K562 (cell line): Measurements from ENCODE around the gene PDE6G. TPM values are rescaled to one million over a fixed set of nuclear protein-coding genes. Genes with fewer than 3 reads are reported as not detected.

ENCODE experiments used
- CBFA2T2 ChIP-seq: fragments of 450-650 bp; conservative IDR thresholded peaks from 2 replicates; pipeline ENCODE4 v1.6.1; 2017; ENCODE audit warnings: mild to moderate bottlenecking
- CHD1 ChIP-seq: fragments of 200-600 bp; sonication (generic); IDR thresholded peaks from one replicate; pipeline ENCODE4 v1.6.1; 2012; ENCODE audit warnings: mild to moderate bottlenecking, moderate library complexity, low read length, inconsistent platforms
- CHD4 ChIP-seq: fragments of 200-600 bp; sonication (generic); IDR thresholded peaks from 3 replicates; pipeline ENCODE4 v1.6.1; 2012; ENCODE audit warnings: low read depth, mild to moderate bottlenecking, mixed read lengths, low read length, inconsistent platforms; ENCODE audit not compliant: insufficient read depth, insufficient replicate concordance, poor library complexity, severe bottlenecking
- CREB3L1 ChIP-seq: fragments of 450-650 bp; IDR thresholded peaks from 2 replicates; pipeline ENCODE4 v1.6.1; 2014; ENCODE audit warnings: low read depth, mild to moderate bottlenecking, moderate library complexity, borderline replicate concordance
- DEAF1 ChIP-seq: fragments of 450-650 bp; formaldehyde crosslinking; IDR thresholded peaks from 2 replicates; pipeline ENCODE4 v1.4.0; 2020; ENCODE audit warnings: mild to moderate bottlenecking, moderate library complexity
- E2F1 ChIP-seq: sonication (generic); formaldehyde crosslinking; IDR thresholded peaks from 2 replicates; pipeline ENCODE4 v1.8.1; 2023; ENCODE audit warnings: mild to moderate bottlenecking, missing genetic modification reagents, moderate library complexity
- FOSL1 ChIP-seq: fragments of 200-800 bp; sonication (Bioruptor generic); conservative IDR thresholded peaks from 2 replicates; pipeline ENCODE4 v1.6.1; 2016; ENCODE audit warnings: missing genetic modification characterization, missing compliant biosample characterization
- HIVEP1 ChIP-seq: fragments of 250-450 bp; sonication (Bioruptor Pico); IDR thresholded peaks from 2 replicates; pipeline ENCODE4 v1.4.0; 2020; ENCODE audit warnings: mild to moderate bottlenecking
- KLF13 ChIP-seq: fragments of 450-650 bp; IDR thresholded peaks from 2 replicates; pipeline ENCODE4 v1.6.1; 2016; ENCODE audit warnings: missing genetic modification characterization, low read depth, mild to moderate bottlenecking, missing compliant biosample characterization, moderate library complexity, borderline replicate concordance
- POLR2G ChIP-seq: fragments of 200-400 bp; formaldehyde crosslinking; IDR thresholded peaks from 2 replicates; pipeline ENCODE4 v1.6.1; 2017; ENCODE audit warnings: low read depth, mild to moderate bottlenecking, antibody characterized with exemption, low read length, moderate library complexity
- POLR3G ChIP-seq: IDR thresholded peaks from 2 replicates; pipeline ENCODE4 v1.6.1; 2011; ENCODE audit not compliant: insufficient read length, insufficient replicate concordance; ENCODE audit errors: extremely low read depth
- RBM22 ChIP-seq: fragments of 200-400 bp; formaldehyde crosslinking; IDR thresholded peaks from 2 replicates; pipeline ENCODE4 v1.6.1; 2018; ENCODE audit warnings: low read length, low read depth; ENCODE audit not compliant: poor library complexity, severe bottlenecking
- RFX7 ChIP-seq: fragments of 250-450 bp; sonication (Bioruptor Pico); IDR thresholded peaks from 2 replicates; pipeline ENCODE4 v1.5.1; 2021; ENCODE audit warnings: mild to moderate bottlenecking
- SIN3A ChIP-seq, 2 experiments: fragments of 150-350 bp in 1 of 2; IDR thresholded peaks; 2 replicates each; pipeline ENCODE4 v1.6.1; 2011 to 2016; ENCODE audit warnings: borderline replicate concordance in 2 of 2, low read depth in 2 of 2, low read length in 2 of 2, mild to moderate bottlenecking in 2 of 2, moderate library complexity in 2 of 2; ENCODE audit not compliant: control insufficient read depth in 1 of 2
- SNRNP70 ChIP-seq: fragments of 200-400 bp; formaldehyde crosslinking; optimal IDR thresholded peaks from 2 replicates; pipeline ENCODE3; 2017; ENCODE audit warnings: low read depth, low read length
- TFAP4 ChIP-seq: sonication (generic); formaldehyde crosslinking; IDR thresholded peaks from 2 replicates; pipeline ENCODE4 v1.8.0; 2022; ENCODE audit warnings: missing genetic modification reagents, mild to moderate bottlenecking, moderate library complexity, borderline replicate concordance
- ZNF398 ChIP-seq: fragments of 250-450 bp; sonication (Bioruptor Pico); IDR thresholded peaks from 2 replicates; pipeline ENCODE4 v1.8.0; 2021; ENCODE audit warnings: moderate library complexity, mild to moderate bottlenecking, inconsistent platforms
- polyA plus RNA-seq, 8 experiments: library from polyadenylated mRNA; depleted of rRNA in 4 of 8; stranded (reverse) in 5 of 8; unstranded in 3 of 8; fragments of >200 nt; fragmentation: Nextera tagmentation in 2 of 8; fragmentation: Illumina TruSeq in 1 of 8; extraction: Ambion mirVana in 2 of 8; extraction: Trizol in 1 of 8; gene quantifications; 2 replicates each; pipeline versions ENCODE4 v1.2.1 to v1.2.3, GENCODE V29; 2011 to 2014; ENCODE audit warnings: inconsistent platforms in 1 of 8, missing spikeins in 1 of 8
- total RNA-seq, 7 experiments: library from RNA; depleted of rRNA in 6 of 7; stranded (reverse); fragments of >200 nt in 6 of 7; fragmentation: Illumina TruSeq in 2 of 7; extraction: Trizol in 2 of 7; gene quantifications; 2 replicates each; pipeline versions ENCODE4 v1.2.1 to v1.2.3, GENCODE V29; 2011 to 2021; ENCODE audit warnings: low replicate concordance in 1 of 7

The PDE6G gene
- total and polyA plus RNA-seq, 9 of the 15 experiments (the other 6 are each of a cell fraction or from before 2014, with no cell fraction given) = 0.14 to 0.59 TPM; not detected in 7

- TF ChIP-seq DEAF1 (CRISPR knock-in tag) (no peak), E2F1 (CRISPR knock-in tag) (no peak), ZNF398 (CRISPR knock-in tag) (no peak), POLR2G (peak; percentile 65; the same call in 1 of the 2 replicates), CREB3L1 (no peak), SIN3A (IDR thresholded peaks at IDR 0.05; ENCODE audit: borderline replicate concordance in 2 of 2, control insufficient read depth in 1 of 2, low read depth in 2 of 2, low read length in 2 of 2) (no peak), TFAP4 (CRISPR knock-in tag) (no peak), FOSL1 (tag) (no peak), KLF13 (tag) (no peak), CBFA2T2 (no peak), SNRNP70 (no peak), RBM22 (no peak), RFX7 (no peak), CHD4 (no peak), CHD1 (no peak), HIVEP1 (CRISPR knock-in tag) (no peak), POLR3G (no peak)
Measured at GRCh38 chr17:81700353-81701287, 44.3 kb upstream of the PDE6G start (continued).
